Dermis microvascular lymphatic vessel endothelial cell (primary cell): ENCODE measurements around the gene GPALPP1. TPM values are rescaled to one million over a fixed set of nuclear protein-coding genes. Genes with fewer than 3 reads are reported as not detected.
"Not testable (repeated sequence)": the region's sequence is repeated elsewhere in the genome, so short reads cannot be mapped to it uniquely, and the experiment has no call there.

Experiments used
- DNase-seq, 2 donors: peaks; one replicate each; pipeline versions ENCODE4 v3.0.0 to v3.0.0-alpha.2; 2010; ENCODE audit warnings: low read depth in 2 of 2
- total RNA-seq: library from RNA; depleted of rRNA; stranded (reverse); fragments of >200 nt; gene quantifications from 2 replicates; pipeline ENCODE4 v1.2.1, GENCODE V29; 2014

Gene GPALPP1, protein sequence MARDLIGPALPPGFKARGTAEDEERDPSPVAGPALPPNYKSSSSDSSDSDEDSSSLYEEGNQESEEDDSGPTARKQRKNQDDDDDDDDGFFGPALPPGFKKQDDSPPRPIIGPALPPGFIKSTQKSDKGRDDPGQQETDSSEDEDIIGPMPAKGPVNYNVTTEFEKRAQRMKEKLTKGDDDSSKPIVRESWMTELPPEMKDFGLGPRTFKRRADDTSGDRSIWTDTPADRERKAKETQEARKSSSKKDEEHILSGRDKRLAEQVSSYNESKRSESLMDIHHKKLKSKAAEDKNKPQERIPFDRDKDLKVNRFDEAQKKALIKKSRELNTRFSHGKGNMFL
- total RNA-seq = 16.1 and 19.6 TPM in 2 replicates

DNA sequence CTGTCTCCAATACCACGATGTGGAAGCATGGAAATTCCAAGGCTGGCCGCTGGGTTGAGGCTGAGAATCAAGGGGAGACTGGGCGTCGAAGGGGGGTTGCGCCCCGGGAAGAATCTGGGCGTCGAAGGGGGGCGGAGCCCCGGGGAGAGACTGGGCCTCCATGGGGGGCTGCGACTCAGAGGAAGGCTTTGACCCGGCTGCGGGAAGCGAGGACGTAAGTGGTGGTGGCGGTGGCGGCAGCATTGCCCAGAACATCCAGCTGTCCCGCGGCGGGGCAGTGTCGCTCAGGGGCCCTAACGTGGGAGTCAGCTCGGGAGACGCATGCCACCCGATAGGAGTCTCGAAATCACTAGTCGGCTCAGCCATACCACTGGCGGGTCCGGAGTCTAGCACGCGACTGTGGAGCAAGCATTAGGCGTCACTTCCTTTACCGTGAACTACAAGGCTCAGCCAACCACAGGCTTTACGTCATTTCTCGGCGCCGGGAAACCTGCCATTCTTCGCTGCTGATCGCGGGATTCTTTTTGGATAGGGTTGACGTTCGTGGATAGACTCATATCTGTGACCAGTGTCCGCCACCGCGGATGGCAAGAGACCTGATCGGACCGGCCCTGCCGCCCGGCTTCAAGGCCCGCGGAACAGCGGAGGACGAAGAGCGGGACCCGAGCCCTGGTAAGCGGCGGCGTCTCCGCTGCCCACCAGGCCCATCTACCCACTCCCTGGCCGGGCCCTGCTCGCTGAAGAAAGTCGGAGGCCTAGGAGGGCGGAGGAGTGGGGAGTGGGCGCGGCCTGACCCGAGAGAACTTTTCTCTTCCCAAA lies at the start of gene GPALPP1, which contains the start of gene NUFIP1:
Gene GPALPP1, plus strand, starts transcription at position 468 of the 819 bp plus-strand sequence. Its CDS starts 117 bp downstream, at position 585.
Gene NUFIP1, minus strand, starts transcription at position 401 of the 819 bp plus-strand sequence. Its CDS starts 35 bp downstream, at position 366.
- DNase-seq = peak; percentile 93 to 97

DNA sequence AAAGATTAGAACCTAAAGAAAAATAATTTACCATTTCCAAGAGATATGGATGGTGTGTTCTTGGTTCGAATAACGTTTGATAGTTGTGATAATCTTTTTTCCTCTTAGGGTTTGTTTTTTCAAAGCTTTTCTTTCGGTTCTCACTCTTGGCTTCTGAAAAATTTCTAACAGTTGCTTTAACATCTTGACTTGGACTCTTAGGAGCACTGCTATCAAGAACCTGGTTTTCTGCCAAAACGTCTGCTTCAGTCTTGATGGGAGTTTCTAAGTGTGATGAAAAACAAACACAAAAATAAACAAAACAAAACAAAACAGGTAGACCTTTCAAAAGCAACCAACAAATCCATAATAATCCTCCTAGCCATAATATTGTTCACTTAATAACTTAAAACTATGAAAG lies 45.9 kb upstream of the GPALPP1 start:
- not testable (repeated sequence) for DNase-seq

DNA sequence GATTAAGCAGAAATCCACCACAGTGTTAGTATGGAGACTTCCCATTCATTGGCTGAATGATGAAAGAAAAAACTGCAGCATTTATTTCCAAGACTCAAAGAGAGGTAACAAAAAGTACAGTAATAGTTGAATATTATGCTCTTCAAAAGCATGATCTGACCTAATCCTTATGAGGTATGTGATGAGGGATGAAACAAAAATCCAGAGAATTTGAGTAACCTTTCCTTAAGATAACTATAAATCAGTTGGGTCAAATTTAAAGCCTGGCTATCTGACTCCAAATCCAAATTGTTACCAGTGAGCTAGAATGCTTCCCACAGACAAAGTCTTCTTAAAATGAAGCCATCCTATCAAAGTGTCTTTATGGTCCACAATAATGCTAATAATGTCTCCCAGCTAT lies 38.2 kb upstream of the GPALPP1 start:
- DNase-seq = no peak

DNA sequence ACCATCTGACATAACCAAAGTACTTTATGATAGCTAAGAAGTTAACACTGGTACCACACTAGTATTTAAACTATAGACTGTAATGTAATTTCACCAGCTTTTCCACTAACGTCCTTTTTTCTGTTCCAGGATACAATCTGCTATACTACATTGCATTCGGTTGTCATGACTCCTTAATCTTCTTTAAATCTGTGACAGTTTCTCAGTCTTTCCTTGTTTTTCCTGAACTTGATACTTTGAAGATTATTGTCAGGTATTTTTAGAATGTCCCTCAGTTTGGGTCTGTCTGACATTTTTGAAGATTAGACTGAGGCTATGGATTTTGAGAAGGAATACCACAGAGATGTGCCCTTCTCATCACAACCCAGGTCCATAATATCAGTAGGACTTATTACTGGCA lies 36.7 kb upstream of the GPALPP1 start:
- DNase-seq = no peak

DNA sequence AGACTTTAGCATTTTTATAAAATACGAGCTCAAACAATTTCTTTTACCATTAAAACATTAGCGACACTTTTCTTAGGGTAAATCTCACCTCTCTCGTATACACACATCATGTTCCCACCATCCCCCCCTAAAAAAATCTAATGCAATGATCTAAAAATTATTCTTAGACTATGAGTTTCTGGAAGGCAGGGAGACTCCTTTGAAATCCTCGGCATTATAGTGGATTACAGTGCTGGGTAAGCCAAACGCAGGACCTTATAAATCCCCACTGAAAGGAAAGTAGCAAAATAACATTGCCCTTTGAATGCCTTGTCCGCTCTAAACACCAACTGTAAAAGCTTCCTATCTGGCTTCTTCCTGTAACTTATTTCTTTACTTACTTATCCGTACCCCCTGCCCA lies 35.1 kb upstream of the GPALPP1 start:
- no peak for DNase-seq

DNA sequence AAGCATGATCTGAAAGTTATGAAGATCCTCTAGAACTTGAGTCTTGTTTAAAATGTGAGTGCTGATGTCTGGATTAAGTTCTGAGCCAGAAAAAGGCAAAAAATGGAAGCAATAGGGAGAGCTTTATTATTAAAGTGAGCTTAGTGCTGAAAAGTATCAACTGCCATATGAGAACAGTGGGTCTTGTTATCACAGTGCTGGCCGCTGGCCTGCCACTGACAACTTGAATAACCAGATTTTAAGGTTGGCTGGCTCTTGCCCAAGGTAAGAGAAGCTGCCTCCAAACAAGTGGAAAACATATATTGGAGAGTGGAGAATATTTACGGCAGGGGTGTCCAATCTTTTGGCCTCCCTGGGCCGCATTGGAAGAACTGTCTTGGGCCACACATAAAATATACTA lies 33.9 kb upstream of the GPALPP1 start:
- no peak for DNase-seq

DNA sequence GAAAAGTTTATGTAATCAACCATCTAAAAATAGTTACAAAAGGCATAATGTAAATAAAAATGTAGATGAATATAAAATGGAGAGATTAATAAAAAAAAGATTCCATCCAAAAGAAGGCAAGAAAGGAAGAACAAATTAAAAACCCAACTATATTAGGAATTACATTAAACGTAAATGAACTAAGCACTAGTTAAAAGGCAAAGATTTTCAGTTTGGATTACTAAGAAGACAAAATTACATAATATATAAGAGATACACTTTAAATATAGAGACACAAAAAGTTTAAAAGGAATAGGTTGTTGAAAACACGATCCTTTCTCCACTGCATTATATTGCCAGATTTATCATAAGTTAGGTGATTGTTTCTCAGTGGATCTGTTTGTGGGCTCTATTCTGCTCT lies 27.3 kb upstream of the GPALPP1 start:
- no peak for DNase-seq

DNA sequence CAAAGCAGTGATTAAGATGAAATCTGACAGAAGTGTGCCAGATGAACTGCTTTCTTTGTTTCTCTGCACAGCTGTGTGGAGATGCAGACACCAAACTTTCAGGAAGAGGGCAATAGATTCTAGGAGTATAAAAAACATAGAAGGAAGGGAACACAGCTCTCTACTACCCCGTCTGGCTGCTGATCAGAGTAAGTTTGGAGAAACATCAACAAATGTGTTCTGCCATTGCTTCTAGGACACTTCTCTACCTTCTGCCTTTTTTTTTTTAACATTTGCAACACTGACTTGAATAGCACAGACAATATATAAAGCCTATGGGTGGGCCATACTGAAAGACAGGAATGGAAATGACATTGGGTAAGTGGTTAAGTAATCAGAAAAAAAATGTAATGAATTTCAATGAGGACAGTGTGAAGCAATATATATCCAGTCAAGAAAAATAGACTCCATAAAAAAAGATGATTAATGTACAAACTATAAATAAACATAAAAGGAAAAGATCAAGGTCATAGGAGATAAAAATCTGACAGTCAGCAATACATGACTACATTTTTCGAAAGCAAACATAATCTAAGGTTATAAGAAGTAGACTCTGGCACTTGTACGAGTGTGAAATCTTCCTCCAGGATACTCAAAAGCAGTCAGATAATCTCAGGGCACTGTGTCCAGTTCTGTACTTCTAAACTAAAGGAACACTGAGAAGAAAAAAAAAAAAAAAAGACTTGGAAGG lies 21.5 kb upstream of the GPALPP1 start:
- DNase-seq = peak in 1 of 2 donors; percentile 34

DNA sequence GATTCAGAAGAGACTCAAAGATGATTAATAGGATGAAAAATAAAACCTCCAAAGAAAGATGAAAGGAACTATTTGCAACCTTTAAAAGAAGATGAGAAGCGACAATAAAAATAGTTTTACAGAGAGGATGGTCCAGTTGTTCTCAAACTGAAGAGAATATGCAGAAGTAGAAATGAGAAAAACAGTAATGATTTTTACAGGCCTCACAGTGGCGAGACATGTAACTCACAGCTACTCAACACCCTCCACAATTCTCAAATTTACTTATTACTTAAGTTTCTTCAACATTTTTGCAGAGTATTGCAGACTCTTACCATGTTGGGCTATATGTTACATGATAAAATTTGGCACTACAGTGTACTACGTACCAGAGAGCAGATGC lies 20.9 kb upstream of the GPALPP1 start:
- no peak for DNase-seq

DNA sequence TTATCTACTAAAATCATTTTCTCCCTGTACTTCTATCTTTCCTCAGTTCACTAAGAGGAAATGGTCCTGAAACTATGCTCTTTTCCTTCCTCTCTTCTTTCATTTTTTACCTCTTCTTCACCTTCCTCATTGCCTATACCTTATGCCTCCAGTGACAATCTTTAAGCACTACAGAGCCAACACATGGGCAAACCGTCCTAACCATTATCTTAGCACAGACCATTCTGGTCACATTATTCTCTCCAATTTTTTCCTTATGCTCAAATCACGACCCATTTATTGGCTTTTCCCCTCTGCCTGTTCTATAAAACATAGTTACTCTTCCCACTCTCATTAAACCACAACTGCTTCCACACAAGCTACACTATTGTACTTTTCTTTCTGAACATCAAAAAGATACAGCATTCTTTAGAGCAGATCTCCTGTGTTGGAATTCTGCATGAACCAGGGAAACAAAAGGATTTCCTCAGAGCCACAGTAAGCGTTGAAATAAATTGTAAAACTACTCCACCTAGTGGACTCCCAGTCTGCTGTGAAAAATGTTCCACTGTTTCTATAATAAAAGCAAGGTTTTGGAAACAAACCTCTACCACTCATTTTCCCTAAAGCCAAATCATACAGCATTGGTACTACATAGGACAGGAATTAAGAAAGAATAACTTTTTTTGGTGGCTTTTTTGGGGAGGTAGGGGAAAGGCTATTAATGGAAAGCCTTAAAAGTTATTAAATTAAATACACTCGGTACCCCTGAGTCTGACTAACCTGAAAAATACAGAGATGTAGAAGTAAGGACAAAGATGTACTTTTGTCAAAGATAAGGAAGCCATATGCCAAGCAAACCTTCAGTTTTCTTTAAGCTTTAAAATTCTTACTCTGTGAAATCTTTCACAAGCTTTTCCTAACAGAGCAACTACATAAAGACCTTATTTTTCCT lies 19.5 kb upstream of the GPALPP1 start:
- DNase-seq = peak; percentile 57 to 70

DNA sequence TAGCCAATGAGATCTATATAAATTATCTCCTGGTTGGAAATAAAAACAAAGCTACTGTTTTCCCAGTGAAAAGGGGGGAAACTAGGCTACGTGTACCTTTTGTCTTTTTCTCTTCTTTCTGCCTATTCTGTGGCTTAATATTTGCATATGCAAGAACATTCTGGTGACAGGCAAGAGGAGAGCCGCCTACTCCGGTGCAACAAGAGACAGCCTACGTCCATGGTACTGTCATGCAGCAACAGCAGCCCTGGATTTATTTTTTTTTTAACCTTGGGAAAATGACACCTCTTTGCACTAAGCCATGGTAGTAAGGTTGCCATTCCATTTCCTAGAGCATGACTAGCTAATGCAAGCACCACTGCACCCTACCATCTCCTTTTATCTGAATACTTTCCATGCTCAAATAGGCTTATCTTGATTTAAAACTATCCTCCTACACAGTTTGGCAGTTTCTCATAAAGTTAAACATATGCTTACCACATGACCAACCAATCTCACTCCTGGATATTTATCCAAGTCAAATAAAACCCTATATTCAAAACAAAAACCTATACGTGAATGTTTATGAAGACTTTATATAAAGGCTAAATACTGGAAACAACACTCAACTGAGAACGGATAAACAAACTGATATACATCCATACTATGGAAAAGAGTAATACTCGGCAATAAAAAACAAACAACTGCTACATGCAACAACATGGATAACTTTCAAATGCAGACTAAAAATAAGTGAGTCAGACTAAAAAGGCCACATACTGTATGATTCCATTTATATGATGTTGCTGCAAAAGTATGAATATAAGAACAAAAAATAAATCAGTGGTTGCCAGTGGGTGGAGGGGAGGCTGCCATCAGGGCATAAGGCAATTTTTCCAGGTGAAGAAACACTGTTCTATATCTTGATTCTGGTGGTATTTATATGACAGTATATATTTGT lies 17.4 kb upstream of the GPALPP1 start:
- DNase-seq = no peak

DNA sequence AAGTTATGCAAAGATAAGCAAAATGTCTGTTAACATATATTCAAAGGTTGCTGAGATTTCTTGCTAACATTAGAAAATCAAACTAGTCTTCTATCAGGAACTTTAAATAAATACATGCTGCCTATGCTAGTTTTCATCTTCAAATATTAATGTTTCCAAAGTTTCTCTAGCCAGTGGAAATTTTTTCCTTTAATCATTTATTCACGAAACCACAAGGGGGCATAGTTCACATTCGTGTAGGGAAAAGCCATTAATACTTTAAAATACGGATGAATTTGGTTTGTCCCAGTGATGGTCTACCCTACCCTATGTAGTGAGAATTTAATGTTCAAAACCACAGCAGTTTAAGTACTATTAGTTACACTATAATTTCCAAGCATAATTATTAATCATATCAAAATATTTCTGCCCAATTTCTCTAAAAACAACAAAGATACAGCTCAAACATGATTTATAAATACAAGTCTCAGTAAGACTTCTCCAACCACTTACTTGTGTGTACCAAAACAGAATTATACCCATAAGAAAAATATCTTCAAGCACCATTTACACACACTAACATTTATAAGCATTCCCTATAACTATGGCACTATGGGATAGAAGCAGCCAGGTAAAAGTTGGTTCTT lies 16.3 kb upstream of the GPALPP1 start:
- DNase-seq = peak; percentile 15 to 47

DNA sequence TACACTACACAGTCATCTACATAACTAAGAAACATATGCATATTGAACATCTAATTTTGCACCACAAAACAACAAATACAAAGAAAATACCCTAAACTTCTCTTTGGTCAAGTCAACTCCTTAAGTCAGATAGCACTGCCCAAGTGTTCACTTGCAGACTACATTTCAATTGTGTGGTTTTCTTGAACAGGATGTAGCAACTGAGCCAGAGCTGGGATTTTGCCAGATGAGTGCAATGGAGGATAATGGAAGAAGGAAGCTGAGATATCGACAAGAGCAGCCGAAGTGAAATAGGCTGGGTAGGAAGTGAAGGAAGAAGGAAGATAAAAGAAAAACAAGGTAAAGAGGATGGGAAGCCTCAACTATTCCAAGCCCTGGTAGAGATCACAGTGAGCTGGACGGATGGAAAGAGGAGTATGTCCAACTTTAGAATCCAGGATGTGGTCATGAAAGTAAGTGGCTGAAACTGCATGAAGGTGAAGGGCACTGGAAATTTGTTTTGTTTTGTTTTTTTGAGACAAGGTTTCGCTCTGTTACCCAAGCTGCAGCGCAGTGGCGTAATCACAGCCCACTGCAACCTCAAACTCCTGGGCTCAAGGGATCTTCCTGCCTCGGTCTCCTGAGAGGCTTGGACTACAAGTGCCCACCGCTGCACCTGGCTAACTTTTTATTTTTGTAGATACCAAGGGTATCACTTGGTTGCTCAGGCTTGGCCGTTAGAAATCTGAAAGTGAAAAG lies 15.1 kb upstream of the GPALPP1 start:
- peak in 1 of 2 donors; percentile 71 for DNase-seq

DNA sequence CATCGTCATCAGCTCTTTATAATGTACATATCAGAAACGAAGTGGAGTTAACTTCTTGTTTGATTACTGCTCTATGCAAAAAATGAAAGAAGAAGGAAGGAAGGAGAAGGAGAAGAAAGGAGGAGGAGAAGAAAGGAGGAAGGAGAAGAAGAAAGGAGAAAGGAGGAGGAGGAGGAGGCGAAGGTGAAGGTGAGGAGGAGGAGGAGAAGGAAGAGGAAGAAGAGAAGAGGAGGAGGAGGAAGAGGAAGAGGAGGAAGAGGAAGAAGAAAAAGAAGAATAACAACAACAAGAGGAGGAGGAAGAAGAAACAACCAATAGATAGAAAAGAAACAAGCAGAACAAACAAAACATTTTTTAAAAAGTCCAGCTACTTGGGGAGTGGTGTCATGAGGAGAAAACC lies 13.1 kb upstream of the GPALPP1 start:
- DNase-seq = no peak

DNA sequence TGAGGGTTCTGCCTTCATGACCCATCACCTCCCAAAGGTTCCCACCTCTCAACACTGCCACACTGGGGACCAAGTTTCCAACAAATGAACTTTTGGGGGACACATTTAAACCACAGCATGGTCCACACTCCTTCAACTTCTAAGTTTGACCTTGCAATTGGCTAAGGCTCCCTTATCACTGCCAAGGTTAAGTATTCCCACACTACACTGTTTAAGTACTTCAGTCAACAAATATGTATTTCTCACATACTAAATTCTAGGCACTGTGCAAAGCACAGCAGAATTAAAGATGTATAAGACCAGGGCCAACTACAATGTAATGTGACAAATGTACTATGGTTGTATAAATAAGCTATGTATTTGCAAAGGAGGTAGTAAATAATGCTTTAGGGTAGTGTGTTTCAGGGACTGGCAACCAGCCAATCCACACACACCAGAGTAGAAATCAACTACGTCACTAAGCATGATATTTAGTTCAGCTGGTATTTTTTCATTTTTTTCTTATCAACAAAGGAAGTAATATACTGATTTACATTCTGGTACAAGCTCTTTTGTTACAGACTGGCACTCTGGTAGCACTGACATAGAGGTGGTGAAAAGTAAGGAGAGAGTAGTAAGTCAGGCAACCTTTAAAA lies 12.3 kb upstream of the GPALPP1 start:
- peak in 1 of 2 donors; percentile 30 for DNase-seq

DNA sequence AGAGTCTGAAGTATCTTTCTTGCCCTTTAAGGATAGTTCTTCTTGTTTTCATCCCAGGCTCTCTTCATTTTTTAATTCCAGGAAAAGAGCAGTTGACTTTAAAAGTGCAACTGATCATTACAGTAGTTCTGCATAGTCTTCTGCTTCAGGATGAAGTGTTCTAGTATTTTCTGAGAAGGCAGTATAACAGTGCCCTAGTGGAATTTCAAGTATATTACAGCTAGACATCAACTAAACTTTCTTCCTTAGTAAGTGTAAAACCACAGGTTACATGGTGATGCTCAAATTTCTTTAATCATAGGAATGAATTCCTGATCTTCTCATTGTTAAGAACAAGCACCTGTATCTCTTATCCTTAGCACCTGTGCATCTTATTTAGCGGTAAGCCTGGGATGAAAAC lies 11.0 kb upstream of the GPALPP1 start:
- DNase-seq = no peak

DNA sequence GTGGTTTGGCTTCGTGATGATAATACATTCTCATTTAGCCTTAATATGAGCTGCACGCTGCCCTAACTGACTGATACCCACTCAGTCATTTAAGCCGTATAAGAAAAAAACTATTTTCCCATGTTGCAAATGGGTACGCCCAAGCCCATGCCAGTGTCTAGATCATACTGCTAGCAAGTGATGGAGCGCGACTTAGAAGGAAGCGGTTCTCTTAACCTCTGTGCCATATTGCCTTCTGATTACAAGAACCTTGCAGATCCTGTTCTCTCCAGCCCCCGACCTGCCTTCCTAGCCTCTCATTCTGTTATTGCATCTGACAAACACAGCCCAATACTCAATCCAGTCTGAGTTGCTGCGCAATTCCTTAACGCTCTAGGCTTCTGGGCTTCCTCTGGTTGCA lies 603 bp downstream of the GPALPP1 start:
- DNase-seq = peak in 1 of 2 donors; percentile 6

DNA sequence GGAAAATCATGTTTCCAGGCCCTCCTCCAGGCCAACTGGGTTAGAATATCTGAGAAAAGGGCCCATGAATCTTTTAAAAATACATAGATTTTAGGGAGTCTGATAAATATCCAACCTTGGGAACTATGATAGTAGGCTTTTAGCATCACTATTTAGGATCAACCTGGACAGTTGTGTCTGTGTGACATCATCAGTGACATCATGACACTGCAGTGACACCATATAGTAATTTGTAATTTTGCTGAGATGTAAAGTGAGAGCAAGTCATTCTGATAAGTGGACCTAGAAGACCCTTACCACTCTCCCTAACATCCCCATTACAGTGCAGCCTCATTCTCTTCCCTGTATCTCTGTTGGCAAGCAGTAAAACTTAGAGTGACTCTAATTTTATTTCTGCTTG lies 14.1 kb downstream of the GPALPP1 start:
- DNase-seq = no peak
